ENCODE results near the gene MAP3K3.

The MAP3K3 gene

GRCh38 chr17:63703556-63704258 is 81.5 kb downstream of the MAP3K3 start:
- DNase-seq (ENCODE audit: low read depth in 1 of 2, low spot score in 1 of 2) = no peak
- no peak overlapping the region for H3K4me3 ChIP-seq (replicated peaks; ENCODE audit: insufficient read depth, low read length)
- H3K27ac ChIP-seq (replicated peaks) = no peak overlapping the region
- no peak for TF ChIP-seq REST (IDR thresholded peaks at IDR 0.05; ENCODE audit: insufficient replicate concordance, low read depth)
- TF ChIP-seq GABPA (IDR thresholded peaks at IDR 0.05; ENCODE audit: low read depth) = no peak
- TF ChIP-seq POLR2AphosphoS5 (IDR thresholded peaks at IDR 0.05; ENCODE audit: low read depth) = no peak
- TF ChIP-seq SPI1 (IDR thresholded peaks at IDR 0.05; ENCODE audit: borderline replicate concordance, low read depth) = no peak
- TF ChIP-seq CTCF (IDR thresholded peaks at IDR 0.05; ENCODE audit: insufficient read depth, low read length) = no peak
- H3K27me3 ChIP-seq (ENCODE audit: insufficient read depth, poor library complexity, severe bottlenecking) = no peaks in the 10 kb centered on the region

GRCh38 chr17:63704259-63704576 is 82.0 kb downstream of the MAP3K3 start:
- no peak for DNase-seq (ENCODE audit: low read depth in 1 of 2, low spot score in 1 of 2)
- TF ChIP-seq REST (IDR thresholded peaks at IDR 0.05; ENCODE audit: insufficient replicate concordance, low read depth) = no peak
- TF ChIP-seq GABPA (IDR thresholded peaks at IDR 0.05; ENCODE audit: low read depth) = no peak
- no peak for TF ChIP-seq CTCF (IDR thresholded peaks at IDR 0.05; ENCODE audit: insufficient read depth, low read length)
- TF ChIP-seq POLR2AphosphoS5 (IDR thresholded peaks at IDR 0.05; ENCODE audit: low read depth) = no peak
- no peak for TF ChIP-seq SPI1 (IDR thresholded peaks at IDR 0.05; ENCODE audit: borderline replicate concordance, low read depth)
- H3K27me3 ChIP-seq (ENCODE audit: insufficient read depth, poor library complexity, severe bottlenecking) = no peaks in the 10 kb centered on the region
- H3K4me3 ChIP-seq (replicated peaks; ENCODE audit: insufficient read depth, low read length) = no peak overlapping the region
- no peak overlapping the region for H3K27ac ChIP-seq (replicated peaks)

GRCh38 chr17:63704836-63705235 is 82.6 kb downstream of the MAP3K3 start:
- H3K27me3 ChIP-seq (ENCODE audit: insufficient read depth, poor library complexity, severe bottlenecking) = no peaks in the 10 kb centered on the region
- no peak for DNase-seq (ENCODE audit: low read depth in 1 of 2, low spot score in 1 of 2)
- H3K27ac ChIP-seq (replicated peaks) = no peak overlapping the region
- TF ChIP-seq POLR2AphosphoS5 (IDR thresholded peaks at IDR 0.05; ENCODE audit: low read depth) (no peak), SPI1 (IDR thresholded peaks at IDR 0.05; ENCODE audit: borderline replicate concordance, low read depth) (no peak), CTCF (IDR thresholded peaks at IDR 0.05; ENCODE audit: insufficient read depth, low read length) (no peak), GABPA (IDR thresholded peaks at IDR 0.05; ENCODE audit: low read depth) (no peak), REST (IDR thresholded peaks at IDR 0.05; ENCODE audit: insufficient replicate concordance, low read depth) (no peak)
- H3K4me3 ChIP-seq (replicated peaks; ENCODE audit: insufficient read depth, low read length) = no peak overlapping the region

All from HL-60 (cell line).